SK-N-DZ (cell line): ENCODE data around the gene GTPBP1. TPM values are rescaled to one million over a fixed set of nuclear protein-coding genes. Genes with fewer than 3 reads are reported as not detected.
A peak's percentile ranks its signal among the peaks of the same experiment; 100 is the strongest.

Experiments
- DNase-seq: peaks from one replicate; pipeline ENCODE4 v3.0.0-alpha.2; 2015; ENCODE audit warnings: low spot score
- polyA plus RNA-seq, 2 experiments: library from polyadenylated mRNA; depleted of rRNA; stranded (reverse); fragments of >200 nt; gene quantifications; 2 replicates each; pipeline ENCODE4 v1.2.3, GENCODE V29; 2014

Gene GTPBP1
- polyA plus RNA-seq (2014; cell fraction: cytosol; rRNA removed), result 56.2 and 67.9 TPM in 2 replicates
- 43.1 and 57.0 TPM in 2 replicates for polyA plus RNA-seq (2014; cell fraction: nucleus; rRNA removed)

DNA sequence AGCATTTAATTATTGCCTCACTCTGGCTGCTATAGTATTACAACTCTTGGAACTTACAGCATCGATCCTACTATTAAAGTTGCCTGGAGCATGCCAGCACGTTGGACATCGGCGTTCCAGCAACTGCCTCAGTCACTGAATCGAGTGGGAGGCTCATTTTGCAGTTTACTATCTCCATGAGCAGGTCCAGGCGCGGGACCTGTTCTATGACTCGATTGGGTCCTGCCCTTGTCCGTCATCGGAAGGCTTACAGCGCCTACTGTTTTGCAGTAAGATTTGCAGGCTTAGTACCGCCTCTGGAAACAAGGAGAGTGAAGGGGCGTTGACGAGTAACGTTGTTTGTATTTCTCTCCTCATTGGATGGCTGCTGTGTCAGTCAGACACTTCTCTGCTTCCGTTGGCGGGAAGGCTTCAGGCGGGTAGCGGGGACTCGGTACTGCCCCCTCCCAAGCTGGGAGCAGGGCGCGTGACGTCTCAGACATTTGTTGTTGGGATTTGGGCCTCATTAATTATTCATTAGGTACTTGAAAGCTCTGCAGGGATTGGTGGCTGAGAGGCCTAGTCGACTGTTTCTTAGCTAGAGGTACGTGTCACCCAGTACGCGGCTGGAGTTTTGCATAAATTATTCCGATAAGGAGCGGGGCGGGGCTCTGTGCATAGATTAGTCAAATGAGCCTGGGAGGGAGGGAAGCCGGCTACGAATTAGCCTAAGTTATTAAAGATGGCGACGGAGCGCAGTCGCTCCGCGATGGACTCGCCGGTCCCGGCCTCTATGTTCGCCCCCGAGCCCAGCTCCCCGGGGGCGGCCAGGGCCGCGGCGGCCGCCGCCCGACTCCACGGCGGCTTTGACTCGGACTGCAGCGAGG lies at the start of gene GTPBP1:
TSS of gene GTPBP1 (plus strand) at position 710 of the 866 bp plus-strand sequence. CDS start at position 722, 12 bp downstream.
- peak; percentile 100 for DNase-seq

DNA sequence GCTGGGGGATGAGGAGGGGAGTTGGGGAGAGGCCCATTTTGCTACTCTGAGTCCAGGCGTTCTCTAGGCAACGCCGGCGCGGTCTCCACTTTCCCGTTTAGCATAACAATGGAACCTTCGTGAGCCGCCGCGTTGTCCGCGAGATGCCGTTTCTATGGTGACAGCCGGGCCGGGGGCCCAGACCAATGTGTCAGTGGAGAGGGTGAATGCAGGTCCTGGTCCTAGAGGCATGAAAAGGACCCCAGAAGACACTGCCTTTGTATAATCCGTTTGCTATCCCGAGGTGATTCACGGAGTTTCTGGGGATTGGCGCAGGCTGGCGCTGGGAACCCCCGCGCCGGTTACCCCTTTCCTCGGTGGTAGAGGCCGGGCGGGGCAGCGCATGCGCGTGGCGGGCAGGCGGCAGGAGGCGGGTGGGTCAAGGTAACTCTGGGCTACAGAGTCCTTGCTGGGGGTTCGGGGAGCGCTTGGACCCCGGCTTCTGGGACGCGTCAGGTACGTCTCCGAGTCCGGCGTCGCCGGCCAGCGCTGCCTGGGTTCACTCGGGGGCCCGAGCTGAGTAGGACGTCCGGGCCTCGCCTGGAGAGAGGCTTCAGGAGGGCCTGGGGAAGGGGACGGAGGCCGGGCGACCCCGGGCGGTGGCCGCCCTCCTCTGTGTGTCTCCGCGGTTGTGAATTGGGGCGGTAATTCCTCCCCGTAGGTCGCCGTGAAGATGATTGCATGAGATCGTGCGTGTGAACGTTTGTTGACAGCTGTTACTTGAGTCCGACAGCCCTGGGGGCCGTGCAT lies 49.3 kb upstream of the GTPBP1 start, which contains the start of the genes CBY1 and FAM227A:
TSS of gene CBY1 (plus strand) at position 383 of the 789 bp plus-strand sequence. CDS start 11,417 bp downstream, outside the sequence.
TSS of gene FAM227A (minus strand) at position 137 of the 789 bp plus-strand sequence. CDS start 6,224 bp downstream, outside the sequence.
- peak; percentile 85 for DNase-seq

DNA sequence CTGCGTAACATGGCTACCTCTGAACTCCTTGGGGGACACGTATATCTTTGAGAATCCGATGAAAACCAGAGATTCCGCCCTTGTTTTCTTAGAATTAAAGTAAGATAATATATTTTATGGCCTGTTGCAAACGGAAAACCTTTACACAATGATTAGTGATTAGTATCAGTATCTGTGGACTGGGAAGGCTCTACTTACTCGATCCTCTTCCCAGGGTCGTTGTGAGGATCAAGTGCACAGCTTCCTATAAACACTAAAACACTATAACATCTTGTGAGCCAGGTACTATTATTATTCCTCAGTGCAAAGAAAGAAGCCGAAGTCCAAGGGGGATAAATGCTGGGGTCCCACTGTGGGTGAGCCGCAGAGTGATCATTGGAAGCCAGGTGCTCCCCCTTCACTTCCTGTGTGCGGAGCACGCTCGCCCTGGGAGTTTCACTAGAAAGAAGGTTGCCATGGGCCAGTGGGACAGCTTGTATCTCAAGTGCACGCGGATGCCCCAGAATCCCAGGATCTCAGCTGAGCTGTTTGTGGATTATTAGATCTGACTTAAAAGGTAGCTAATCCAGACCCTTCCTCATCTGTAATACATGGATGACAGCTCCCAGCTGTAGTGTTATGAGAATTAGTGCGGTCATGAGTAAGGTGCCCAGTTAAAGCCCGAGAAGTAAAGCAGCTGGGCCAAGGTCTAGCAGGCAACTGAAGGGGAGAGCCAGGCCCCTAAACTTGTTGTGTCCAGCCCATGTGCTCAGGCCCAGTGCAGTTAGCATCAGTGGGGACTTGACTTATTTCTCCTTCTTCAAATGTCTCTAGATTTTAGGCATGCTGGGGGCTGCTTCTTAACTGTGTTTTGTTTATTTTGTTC lies 48.5 kb upstream of the GTPBP1 start:
- DNase-seq, result peak; percentile 31

DNA sequence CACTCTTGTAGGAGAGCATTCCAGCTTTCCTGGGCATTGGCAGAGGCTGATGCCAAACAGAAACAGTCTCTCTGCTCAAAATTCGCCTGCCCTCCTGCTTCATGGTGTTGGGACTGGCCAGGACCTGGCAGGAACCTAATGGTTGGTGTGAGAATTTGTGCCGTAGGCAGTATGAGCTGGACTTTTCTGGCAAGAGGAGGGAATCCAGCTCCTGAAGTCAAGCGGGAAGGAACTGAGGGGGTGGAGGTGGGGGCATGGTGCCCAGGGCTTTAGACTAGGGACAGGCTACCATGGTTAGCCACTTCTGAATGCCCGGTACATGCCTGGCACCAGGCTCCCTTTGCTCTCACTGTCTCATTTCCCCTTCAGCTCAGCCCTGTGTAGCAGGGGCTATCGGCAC lies 30.9 kb upstream of the GTPBP1 start:
- no peak for DNase-seq

DNA sequence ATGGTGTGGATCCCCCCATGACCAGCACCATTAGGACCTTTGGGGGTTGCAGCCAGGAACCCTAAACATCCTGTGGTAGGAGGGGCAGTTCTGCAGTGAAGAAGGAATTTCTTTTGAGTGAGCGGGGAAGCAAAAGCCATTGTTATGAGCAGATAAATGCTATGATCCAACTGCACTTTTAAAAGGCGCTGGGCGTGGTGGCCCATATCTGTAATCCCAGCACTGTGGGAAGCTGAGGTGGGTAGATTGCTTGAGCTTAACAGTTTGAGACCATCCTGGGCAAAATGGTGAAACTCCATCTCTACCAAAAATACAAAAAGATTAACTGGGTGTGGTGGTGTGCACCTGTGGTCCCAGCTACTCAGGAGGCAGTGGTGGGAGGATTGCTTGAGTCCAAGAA lies 29.9 kb upstream of the GTPBP1 start:
- DNase-seq, result no peak

DNA sequence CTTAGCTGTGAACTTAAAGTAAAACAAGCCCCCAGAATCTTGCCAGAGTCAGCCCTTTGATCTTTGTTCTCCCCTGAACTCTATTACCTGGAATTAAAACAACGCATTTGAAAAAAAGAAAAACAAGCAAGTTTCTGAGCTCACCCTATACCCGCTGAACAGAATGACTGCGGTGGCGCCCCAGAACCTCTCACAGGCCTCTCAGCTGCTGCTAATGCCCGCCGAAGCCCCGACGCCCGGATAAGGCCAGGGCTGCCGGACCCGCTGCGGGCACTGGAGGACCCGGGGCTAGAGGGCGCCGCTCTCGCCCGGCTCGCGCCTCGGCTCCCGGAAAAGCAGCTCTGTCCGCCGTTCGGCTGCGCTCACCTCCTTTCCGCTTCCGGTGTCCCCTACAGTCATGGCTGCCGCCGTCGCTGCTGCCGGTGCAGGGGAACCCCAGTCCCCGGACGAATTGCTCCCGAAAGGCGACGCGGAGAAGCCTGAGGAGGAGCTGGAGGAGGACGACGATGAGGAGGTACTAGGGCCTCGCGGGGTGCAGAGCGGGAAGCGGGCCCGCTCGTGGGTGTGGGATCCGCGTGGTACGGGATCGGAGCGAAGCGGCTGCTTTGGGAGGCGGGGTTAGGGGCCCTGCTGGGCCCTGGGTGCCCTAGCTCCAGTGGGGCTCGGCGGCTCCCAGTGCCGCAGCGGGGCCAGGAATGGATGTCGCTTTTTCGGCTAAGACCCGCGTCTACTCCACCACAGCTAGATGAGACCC lies 24.0 kb upstream of the GTPBP1 start, which contains the start of gene TOMM22:
TSS of gene TOMM22 (plus strand) at position 376 of the 754 bp plus-strand sequence. CDS start at position 398, 22 bp downstream.
- DNase-seq, result peak; percentile 85

DNA sequence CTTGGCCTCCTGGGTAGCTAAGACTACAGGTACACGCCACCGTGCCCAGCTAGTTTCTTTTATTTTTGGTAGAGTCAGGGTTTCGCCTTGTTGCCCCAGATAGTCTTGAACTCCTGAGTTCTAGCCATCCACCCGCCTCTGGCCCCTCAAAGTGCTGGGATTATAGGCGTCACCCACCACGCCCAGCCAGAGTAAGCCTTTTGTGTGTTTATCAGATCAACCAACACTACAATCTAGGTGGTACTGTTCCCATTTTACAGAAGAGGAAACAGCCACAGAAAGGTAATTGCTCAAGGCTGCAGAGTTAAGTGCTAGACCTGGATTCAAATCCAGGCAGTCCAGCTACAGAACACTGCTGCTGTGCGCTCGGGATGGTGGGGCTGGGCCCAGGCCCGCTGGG lies 20.8 kb upstream of the GTPBP1 start:
- DNase-seq, result no peak

DNA sequence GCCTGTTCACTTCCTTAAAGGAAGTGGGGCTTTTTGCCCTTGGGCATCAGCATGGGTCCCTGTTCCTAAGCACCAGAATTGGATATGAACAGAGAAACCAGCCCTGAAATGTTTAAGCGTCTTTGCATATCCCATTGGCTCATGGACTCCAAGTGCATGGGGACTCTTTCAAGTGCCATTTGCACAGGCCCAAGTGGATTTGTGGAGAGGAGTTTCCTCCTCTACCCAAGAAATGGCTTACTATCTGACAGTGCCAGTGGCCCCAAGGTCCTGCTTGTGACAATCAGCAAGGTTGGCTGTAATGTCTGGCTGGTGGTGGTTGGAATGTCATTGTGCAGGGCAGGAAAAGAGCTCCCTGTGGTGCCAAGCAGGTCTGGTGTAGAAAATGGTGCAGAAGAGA lies 20.0 kb upstream of the GTPBP1 start:
- no peak for DNase-seq

DNA sequence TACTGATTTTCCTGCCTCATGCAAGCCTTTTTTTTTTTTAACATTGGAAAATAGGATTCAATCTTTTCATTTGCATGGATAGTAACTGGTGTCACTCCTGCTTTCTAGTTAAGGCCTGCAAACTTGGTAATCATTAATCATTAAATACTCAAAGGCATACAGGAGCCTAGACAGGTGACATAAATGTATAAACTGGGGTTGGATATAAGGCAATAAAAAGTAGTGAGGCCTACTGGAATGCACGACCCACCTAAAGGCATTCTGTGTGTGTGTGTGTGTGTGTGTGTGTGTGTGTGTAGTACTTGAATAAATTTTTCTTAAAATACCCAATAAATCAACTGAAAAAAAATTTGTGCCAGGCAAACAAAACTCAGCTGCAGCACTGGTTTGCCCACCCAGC lies 16.1 kb upstream of the GTPBP1 start:
- DNase-seq, result no peak

DNA sequence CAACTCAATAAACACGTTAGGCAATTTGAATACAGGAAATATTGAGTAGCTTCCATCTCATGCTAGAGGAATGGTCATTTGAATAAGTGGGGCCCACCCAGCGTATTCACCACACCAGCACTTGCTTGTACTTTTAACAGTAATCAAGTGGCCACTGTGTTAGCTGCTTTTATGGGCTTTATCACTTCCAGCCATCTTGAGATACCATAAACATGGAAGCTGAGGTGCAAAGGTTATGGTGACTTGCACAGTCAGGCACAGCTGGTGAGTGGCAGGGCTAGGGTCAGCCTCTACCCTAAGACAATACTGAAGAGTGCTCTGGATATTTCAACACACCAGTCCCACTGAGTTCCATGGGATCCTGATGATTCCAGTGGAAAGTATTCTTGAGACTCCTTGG lies 11.7 kb upstream of the GTPBP1 start:
- DNase-seq, result no peak

DNA sequence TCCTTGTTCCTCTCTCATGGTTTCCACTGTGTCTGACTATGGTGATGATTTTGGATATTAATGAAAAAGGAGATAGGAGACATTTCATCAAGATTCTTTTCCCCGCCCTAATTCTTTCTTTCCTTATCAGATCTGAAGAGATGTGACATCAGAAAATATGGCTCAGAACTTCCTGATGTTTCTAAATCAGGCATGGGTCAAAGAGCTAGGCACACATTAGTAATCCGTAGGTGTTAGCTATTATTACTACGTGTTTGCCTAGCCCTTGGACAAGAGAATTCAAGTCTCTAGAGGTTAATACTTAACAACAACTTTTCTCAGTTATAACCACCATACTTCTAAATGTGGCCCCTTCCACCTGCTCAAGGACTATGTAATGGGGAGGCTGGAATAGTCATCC lies 10.8 kb upstream of the GTPBP1 start:
- DNase-seq, result no peak

DNA sequence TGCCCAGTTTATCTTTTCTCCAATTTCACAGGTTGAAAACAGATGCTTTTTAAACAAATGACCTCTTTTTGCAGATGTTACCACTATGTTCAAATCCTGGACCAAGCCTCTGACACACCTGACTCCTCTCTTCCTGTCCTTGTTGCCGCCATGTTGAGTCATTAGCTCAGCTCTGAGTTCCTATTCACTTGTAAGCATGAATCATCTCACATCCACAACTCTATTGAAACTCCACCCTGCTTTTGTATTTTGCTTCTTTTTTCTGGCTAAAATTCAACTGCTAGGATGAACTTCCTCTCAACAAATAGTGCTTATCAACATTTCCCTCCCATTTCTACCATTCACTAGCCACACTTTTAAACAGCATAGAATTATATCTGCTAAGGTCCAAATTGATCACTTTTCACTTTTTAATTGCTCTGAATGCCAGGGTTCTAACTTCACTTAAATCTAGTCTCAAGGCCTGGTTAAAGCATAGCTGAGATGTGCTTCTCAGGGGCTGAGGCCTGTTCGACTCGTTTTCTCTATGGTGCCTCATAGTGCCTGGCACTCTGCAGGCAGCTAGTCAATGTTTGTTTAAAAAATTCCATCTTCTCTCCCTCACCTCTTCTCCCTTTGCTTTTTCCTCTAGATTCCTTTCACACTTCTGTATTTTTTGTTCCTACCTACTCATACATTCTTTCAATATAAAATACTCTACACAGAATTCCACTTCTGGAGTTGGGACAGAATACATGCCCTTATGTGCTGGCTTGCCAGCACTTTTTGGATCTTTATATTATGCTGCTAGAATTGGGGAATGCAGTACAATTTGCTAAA lies 8.9 kb upstream of the GTPBP1 start:
- DNase-seq, result no peak

DNA sequence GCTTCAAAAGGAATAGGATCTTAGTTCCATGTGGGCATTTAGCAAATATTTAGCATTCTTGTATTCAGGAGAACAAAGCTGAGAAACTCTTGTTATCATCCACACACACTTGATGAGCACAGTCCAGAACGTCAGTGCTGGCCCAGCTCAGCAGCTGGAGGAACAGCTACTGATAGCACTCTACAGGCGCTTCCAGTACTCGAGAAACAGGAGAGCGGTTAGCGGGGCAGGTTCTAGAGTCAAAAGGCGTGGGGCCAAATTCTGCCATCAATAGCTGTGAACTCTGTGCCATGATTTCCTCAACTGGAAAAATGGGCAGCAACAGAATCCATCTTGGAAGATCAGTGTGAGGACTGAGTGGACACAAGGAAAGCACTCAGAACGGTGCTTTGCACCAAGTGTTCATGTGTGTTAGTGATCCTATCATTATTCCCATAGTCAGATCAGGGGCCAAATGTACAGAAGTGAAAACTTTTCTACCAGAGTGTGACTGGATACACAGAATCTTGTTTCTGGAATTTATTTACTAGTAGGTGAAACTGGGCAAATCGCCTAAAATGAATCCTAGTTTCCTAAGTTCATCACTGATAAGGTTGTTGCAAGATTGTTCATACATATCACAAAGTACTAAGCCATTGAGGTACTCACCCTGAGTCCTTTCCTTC lies 8.2 kb upstream of the GTPBP1 start:
- no peak for DNase-seq

DNA sequence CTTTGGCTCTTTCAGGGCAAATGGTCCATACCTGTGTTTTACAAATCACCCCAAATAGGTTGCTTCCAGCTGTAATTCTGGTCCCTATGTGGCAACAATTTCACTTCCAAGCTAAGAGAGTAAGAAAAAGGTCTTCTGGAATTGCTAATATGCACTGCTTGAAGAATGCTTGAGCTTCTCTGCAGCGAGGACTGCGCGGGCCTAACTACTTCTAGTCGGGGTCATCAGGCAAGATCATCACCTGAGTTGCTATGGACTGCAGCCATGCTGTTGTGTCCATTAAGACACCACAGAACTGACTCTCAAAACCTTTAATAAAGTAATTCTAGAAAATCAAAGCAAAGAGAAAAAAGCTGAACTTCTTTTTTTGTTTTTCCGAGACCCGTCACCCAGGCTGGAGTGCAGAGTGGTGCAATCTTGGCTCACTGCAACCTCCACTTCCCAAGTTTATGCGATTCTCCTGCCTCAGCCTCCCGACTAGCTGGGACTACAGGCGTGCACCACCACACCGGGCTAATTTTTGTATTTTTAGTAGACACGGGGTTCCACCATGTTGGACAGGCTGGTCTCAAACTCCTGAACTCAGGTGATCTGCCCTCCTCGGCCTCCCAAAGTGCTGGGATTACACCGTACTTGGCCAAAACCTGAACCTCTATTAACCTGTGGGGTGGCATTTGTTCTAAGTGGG lies 7.2 kb upstream of the GTPBP1 start:
- no peak for DNase-seq

DNA sequence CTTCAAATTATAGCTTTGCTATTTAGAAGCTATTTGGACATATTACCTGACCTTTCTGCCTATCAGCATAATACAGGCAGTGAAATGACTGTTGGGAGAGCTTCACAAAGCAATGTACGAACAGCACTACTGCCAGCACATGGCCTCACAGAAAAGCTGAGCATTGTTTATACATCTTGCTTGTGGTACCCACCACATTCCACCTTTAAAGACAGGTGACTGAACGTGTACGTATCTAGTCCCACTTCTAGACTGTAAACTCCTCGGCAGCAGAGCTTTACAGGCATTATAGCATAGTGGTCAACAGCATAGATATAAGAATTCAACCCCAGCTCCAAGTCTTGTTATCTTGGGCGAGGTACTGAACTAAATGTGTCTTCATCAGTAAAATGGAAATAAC lies 6.6 kb upstream of the GTPBP1 start:
- no peak for DNase-seq

DNA sequence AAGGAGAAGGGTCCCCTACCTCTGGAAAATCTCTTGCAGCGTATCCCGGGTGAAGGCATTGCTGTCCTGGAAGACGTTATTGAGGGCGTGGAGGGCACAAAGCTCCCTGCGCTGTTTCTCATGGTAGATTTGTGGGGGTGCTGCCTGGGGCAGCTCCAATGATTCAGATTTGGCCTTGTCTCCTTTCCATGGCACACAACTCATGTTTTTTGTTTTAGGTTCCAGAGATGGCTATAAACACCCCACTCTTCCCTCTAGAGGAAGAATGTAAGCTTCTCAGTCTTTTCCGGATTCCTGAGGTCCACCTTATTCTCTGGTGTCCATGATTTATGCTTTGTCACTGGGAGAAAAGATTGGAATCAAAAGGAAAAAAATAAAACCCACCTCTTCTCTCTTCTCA lies 6.0 kb upstream of the GTPBP1 start:
- DNase-seq, result no peak

DNA sequence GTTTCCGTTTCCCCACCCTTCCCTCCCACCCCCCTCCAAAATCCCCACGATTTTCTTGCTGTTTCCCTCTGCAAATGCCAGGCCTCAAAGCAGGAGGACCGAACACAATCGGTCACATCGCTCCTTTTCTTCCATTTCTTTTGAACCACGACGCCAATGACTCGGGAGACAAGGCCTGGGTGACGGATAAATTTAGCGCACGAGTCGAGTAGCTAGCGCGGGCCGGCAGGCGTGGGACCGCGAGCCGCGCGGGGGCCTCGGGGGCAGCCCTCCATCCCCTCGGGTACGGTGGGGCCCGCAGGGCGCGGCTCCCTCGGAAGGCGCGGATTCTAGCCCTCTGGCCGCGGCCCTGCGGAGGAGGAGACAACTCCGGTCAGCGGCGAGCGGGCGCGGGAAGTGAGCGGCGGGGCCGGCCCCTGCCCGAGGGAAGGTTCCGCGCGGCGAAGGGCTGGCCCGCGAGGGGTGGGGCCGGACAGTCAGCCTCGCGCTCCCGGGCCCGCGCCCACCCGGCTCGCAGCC lies 5.4 kb upstream of the GTPBP1 start:
- DNase-seq, result peak; percentile 17
